Smooth muscle cell of the brain vasculature (primary cell): Measurements from ENCODE around the gene DDX41.
"Not testable (repeated sequence)": the region's sequence is repeated elsewhere in the genome, so short reads cannot be mapped to it uniquely, and the experiment has no call there.

ENCODE experiments used
- DNase-seq: peaks from one replicate; pipeline ENCODE4 v3.0.0-alpha.2; 2012; ENCODE audit warnings: low read depth, low spot score

The DDX41 gene

GRCh38 chr5:177537389-177538361 lies 20.9 kb upstream of the DDX41 start:
- peak; percentile 62 for DNase-seq

- no peak for DNase-seq
These were observed 19.6 kb upstream of the DDX41 start for GRCh38 chr5:177536386-177536785.

GRCh38 chr5:177535125-177535524 lies 18.4 kb upstream of the DDX41 start:
- DNase-seq: no peak

- DNase-seq: not testable (repeated sequence)
These were observed 17.7 kb upstream of the DDX41 start for GRCh38 chr5:177534433-177534832.

- DNase-seq: no peak
These were observed 14.6 kb upstream of the DDX41 start for GRCh38 chr5:177531209-177531940.

- no peak for DNase-seq
These were observed 13.9 kb upstream of the DDX41 start for GRCh38 chr5:177530638-177531037.

- no peak for DNase-seq
These were observed 12.8 kb upstream of the DDX41 start for GRCh38 chr5:177529247-177530203.

GRCh38 chr5:177528631-177529030 lies 11.9 kb upstream of the DDX41 start:
- no peak for DNase-seq

GRCh38 chr5:177527595-177527994 lies 10.8 kb upstream of the DDX41 start:
- DNase-seq: no peak

- DNase-seq: no peak
These were observed 10.0 kb upstream of the DDX41 start for GRCh38 chr5:177526791-177527190.

GRCh38 chr5:177526191-177526590 lies 9.4 kb upstream of the DDX41 start:
- DNase-seq: no peak

GRCh38 chr5:177524941-177525655 lies 8.3 kb upstream of the DDX41 start:
- DNase-seq: no peak

- no peak for DNase-seq
These were observed 7.8 kb upstream of the DDX41 start for GRCh38 chr5:177524539-177524900.

GRCh38 chr5:177523711-177524538 lies 7.2 kb upstream of the DDX41 start:
- no peak for DNase-seq

GRCh38 chr5:177520916-177521513 lies 4.3 kb upstream of the DDX41 start:
- DNase-seq: no peak

- no peak for DNase-seq
These were observed 3.5 kb upstream of the DDX41 start for GRCh38 chr5:177520271-177520670.

- no peak for DNase-seq
These were observed 2.9 kb upstream of the DDX41 start for GRCh38 chr5:177519463-177520235.

- DNase-seq: no peak
These were observed 1.2 kb downstream of the DDX41 start for GRCh38 chr5:177515580-177515979.

GRCh38 chr5:177514541-177514940 lies 2.2 kb downstream of the DDX41 start:
- no peak for DNase-seq
